Activated gamma-delta T cell (primary cell): ENCODE measurements around the gene SDF2.
"Not testable (repeated sequence)": the region's sequence is repeated elsewhere in the genome, so short reads cannot be mapped to it uniquely, and the experiment has no call there.

ENCODE experiments used
- DNase-seq: peaks from one replicate; lab custom pipeline; 2025; lab: John Stamatoyannopoulos, UW

Gene SDF2

DNA sequence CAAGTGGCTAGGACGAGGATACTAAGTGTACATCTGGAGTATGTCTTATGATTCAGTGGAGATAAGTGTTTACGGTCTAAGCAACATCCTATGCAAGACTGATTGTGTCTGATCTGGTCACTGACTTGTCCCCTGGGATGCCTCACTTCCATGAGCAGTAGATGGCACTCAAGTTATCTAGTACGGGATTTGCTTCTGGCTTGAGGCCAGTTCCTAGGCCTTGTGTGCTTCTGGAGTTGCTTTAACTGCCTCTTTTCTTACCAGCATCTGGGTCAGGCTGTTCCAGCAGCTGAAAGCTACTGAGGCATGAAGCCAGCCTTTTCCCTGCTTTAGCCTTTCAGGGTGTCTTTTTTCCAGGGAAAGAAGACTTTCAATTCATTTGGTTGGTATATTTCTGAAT, 23.3 kb upstream of the SDF2 start:
- no peak for DNase-seq

DNA sequence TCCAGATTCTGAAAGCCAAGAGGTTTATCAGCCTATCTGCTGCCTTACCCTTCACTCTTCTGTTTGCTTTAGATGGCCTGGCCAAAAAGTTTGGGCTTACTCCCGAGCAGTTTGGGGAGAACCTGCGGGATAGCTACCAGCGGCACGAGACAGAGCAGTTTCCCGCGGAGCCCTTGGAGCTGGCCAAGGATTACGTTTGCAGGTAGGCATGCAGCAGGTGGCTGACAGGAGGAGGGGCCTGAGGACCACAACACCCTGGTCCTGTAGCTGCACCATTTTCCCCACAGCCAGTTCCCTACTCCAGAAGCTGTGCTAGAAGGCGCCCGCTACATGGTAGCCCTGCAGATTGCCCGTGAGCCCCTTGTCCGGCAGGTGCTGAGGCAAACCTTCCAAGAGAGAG, 20.9 kb upstream of the SDF2 start:
- DNase-seq, result no peak

DNA sequence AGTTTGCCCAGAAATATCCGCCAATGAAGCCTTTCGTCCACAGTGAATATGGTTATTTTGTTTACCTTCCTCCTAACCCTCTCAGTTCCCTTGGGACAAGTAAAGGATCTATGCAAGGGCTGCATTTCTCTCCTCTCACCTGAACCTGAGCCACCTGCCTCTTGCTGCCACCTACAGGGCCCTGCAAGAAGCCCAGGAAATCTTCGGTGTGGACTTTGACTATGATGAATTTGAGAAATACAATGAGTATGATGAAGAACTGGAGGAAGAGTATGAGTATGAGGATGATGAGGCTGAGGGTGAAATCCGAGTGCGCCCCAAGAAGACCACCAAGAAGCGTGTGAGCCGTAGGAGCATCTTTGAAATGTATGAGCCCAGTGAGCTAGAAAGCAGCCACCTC, 14.3 kb upstream of the SDF2 start:
- no peak for DNase-seq

DNA sequence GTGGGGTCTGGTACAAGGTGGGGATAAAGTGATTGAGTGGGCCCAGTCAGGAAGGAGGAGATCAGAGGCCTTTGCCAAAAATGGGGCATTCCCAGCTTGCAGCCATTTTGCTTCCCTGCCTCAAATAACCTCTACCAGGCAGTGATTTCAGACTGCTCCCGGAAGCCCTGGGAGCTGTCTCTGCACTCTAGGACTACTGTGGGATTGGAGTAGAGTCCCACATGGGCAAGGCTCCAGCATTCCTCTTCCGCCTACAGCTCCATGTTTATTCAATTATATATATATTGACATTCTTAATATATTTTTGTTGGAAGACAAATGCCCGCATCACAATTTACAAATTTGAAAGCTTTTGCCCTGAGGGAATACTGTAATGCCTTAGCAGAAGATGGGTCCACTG, 13.8 kb upstream of the SDF2 start:
- no peak for DNase-seq

DNA sequence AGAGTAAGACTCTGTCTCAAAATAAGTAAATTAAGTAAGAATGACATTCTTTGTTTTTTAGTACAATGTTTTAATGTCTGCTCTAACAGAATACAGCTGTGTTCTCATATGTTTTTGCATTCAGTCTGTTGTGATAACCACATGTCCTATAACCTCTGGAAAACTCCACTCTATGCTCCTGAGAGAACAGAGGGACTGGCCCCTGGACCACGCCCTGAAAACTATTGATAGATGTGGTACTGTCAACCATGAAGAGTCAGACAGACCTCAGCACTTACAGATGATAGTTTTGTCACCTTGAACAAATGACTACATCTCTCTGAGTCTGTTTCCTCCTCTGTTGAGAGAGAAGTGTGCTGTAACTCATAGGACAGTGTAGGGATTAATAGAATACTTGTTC, 8.2 kb upstream of the SDF2 start:
- no peak for DNase-seq

DNA sequence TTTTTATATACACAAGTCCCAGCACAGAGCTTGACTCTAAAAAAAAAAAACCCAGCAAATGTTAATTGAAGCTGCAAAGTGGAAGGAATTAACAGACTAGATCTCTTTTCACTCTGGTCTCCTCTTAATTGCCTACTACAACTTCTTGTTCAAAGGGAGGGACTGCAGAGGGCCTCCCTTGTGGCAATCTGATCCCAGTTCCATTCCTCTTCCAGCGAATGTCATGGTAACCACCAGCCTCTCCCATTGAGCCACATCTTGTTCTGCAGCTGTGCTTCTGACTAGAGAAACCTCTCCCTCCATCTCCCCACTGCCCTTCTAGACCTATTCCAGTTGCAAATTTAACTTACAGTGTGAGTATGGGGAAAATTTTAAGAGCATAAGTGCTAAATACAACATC, 6.2 kb upstream of the SDF2 start:
- DNase-seq, result no peak

DNA sequence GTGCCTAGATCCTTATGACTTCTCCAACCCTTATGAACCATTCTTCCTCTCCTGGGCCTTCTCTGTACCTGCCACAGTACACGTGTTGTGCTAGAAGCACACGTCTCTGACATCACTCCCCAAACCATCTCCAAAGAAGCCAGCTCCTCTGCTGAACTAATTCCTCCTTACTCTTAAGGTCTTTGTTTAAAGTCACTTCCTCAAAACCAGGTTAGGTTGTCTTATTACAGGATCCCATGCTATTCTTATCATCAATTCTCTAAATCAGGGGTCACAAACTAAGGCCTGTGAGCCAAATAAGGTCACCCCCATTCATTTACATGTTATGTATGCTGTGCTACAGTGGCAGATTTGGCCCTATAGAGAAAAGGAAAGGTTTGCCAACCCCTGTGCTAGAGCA, 4.3 kb upstream of the SDF2 start:
- no peak for DNase-seq

DNA sequence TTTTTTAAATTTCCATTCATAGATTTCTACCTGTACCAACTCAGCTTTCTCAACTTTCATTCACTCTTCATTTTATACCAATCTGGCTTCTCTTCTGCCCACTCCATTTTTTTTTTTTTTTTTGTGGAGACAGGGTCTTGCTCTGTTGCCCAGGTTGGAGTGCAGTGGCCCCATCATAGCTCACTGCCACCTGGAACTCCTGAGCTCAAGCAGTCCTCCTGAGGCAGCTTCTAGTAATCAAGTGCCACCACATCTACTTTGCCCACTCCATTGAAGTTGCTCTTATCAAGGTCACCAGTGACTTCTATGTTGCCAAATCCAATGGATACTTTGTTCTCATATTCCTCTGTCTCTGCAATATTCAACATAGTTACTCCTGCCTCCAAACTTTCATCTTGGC, 2.0 kb upstream of the SDF2 start:
- no peak for DNase-seq

DNA sequence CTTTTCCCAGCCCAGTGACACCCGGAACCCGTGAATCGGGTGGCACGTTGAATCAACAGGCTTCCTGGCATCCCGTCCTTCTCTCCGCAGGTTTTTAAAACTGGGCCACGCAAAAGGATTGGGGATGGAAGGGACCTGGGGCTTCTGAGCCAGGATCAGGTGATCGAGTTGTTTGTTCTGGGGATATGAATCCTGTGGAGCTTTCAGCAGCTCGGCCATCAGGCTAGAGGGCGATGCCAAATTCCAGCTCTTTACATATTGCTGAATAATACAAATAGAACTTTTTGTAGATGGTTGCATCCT, 772 bp upstream of the SDF2 start:
- DNase-seq, result no peak

DNA sequence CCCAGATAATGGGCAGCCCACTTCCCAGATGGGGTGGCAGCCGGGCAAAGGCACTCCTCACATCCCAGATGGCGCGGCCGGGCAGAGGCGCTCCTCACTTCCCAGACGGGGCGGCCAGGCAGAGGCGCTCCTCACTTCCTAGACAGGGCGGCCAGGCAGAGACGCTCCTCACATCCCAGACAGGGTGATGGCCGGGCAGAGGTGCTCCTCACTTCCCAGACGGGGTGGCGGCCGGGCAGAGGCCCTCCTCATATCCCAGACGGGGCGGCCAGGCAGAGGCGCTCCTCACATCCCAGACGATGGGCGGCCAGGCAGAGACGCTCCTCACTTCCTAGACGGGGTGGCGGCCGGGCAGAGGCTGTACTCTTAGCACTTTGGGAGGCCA, 2.2 kb downstream of the SDF2 start:
- not testable (repeated sequence) for DNase-seq

DNA sequence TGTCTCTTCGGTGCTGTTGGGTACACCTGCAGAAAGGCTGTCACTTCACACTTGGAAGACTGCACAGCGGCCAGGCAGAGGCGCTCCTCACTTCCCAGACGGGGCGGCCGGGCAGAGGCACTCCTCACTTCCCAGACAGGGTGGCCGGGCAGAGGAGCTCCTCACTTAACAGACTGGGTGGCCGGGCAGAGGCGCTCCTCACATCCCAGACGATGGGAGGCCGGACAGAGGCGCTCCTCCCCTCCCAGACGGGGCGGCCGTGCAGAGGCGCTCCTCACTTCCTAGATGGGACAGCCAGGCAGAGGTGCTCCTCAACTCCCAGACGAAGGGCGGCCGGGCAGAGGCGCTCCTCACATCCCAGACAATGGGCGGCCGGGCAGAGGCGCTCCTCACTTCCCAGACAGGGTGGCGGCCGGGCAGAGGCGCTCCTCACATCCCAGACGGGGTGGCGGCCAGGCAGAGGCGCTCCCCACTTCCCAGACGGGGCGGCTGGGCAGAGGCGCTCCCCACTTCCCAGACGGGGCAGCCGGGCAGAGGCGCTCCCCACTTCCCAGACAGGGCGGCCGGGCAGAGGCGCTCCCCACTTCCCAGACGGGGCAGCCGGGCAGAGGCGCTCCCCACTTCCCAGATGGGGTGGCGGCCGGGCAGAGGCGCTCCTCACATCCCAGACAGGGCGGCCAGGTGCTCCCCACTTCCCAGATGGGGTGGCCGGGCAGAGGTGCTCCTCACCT, 2.8 kb downstream of the SDF2 start:
- not testable (repeated sequence) for DNase-seq

DNA sequence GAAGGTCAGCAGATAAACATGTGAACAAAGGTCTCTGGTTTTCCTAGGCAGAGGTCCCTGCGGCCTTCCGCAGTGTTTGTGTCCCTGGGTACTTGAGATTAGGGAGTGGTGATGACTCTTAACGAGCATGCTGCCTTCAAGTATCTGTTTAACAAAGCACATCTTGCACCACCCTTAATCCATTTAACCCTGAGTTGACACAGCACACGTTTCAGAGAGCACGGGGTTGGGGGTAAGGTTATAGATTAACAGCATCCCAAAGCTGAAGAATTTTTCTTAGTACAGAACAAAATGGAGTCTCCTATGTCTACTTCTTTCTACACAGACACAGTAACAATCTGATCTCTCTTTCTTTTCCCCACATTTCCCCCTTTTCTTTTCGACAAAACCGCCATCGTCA, 3.4 kb downstream of the SDF2 start:
- DNase-seq, result not testable (repeated sequence)

DNA sequence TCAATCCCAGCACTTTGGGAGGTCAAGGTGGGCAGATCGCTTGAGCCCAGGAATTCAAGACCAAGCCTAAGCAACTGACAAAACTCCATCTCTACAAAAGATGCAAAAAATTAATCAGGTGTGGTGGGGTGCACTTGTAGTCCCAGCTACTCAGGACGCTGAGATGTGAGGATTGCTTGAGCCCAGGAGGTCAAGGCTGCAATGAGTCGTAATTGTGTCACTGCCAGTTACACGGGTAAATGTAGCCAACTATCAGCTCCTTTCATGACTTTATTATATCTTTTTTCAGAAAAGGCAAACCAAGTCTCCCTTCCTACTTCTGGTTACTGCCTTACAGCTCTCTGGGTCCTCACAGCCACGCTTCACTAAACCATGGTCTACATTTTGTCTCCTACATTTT, 4.0 kb downstream of the SDF2 start:
- DNase-seq, result no peak

DNA sequence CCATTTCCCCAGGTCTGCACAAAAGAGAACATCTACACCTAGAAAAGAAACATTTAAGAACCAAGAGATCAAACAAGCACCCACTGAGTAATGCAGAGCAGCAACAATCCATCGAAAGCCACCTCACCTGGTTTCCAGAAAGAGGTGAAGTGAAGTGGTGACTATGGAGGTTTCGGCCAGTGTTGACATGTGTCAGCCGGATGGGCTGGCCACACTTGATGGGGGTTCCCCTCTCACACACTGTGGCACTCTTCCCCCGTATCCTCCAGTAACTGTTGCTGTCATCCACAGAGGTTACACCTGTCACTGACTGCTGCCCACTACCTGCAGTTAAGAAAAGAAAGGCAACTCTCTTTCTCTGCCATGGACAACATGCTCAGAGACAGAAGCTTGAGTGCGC, 6.5 kb downstream of the SDF2 start:
- no peak for DNase-seq

DNA sequence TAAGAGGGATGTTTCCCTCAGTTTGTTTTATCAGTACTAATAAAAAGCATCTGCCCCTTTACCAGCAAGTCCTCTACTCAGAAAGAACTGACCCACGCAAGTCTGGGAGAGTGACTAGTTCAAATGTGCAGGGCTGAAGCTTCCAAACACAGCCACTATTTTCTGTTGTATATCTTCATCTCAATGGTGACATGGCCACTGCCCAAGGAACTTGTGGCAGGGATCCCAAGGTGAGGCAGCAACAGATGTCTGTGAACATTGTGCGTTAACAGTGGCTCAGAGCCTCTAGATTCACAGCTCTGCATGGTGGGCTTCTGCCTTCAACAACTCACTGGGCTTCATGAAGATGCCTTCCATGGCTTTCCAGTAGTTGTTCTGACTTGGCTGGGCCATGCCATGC, 13.0 kb downstream of the SDF2 start:
- no peak for DNase-seq

DNA sequence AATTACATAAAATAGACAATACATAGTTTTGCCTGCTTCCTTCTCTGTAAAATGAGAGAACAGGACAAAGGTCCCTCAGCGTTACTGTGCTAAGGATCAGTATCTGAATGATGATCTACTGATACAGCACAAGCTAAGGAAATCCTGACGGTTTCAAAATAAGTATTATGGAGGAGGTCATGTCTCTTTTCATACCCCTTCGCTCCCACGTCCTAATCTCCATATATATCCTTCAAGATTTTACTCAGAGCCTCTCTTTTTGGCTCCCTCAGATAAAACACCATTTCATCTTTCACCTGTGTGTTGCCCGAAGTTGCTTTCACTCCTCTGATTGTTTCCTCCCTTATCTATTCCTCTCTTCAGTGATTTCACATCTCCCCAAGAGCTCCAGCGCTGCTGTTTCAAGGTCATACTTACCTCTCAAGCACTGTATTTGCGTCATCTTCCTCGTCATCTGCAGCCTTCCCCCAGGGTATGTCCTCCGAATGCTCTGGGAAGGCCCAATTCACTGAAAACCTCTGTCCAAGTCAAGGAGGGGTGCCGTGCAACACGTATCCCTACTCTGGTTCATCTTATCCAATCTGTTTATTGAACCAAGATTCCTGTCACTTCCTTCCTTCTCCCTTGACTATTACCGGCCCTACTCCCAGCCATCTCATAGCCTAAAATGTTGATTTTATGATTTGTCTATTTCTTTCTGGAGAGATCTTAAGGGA, 15.5 kb downstream of the SDF2 start:
- DNase-seq, result no peak

DNA sequence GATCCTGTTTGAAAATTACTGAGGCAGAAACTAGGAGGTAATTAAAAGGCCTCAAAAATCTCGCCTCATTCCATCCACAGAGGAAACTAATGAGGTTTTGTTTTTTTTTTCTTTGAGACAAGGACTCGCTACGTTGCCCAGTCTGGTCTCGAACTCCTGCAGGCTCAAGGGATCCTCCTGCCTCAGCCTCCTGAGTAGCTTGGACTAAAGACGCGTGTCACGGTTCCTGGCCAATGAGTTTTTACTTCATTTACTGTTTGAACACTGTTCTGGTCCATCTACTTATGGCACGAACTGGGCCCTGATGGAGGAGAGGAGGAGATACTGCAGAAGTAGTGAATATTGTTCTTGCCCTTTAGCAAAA, 16.1 kb downstream of the SDF2 start:
- no peak for DNase-seq

DNA sequence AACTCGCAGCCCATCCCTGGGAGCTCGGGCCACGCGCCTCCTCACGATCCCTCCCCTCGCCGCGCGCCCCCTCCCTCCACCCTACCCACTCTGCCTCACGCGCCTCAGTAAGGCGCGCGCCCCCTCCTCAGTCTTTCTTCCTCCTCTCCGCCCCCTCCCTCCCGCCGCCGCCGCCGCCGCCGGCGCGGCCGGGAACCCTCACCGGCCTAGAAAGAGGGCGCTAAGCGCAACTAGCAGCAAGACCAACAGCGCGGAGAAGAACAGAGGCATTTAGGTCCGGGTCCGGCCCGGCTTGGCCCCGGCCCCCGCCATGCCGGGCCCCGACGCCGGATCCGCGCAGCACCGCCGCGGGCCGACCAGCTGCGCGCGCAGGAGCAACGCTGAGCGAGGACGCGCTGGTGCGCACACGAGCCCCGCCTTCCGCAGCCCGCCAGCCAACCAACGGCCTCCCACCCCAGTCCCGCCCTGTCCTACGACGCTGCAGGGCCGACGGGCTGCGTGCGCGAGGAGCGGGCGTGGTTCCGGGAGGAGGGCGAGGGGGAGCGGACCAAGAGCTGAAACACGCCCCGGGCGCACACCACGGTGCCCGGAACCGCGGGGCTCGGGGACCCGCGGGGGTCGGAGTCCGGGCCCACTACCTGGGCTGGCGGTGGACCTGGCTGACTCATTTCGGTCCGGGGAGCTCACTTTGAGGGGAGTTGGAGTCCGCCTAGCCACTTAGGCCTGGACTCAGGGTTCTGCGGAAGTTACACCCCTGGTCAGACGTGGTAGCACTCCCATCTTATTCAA, 16.7 kb downstream of the SDF2 start, which contains the start of gene BLTP2:
TSS of gene BLTP2 (minus strand) at position 372 of the 789 bp plus-strand sequence. CDS start at position 270, 102 bp downstream.
- DNase-seq, result peak; percentile 94

DNA sequence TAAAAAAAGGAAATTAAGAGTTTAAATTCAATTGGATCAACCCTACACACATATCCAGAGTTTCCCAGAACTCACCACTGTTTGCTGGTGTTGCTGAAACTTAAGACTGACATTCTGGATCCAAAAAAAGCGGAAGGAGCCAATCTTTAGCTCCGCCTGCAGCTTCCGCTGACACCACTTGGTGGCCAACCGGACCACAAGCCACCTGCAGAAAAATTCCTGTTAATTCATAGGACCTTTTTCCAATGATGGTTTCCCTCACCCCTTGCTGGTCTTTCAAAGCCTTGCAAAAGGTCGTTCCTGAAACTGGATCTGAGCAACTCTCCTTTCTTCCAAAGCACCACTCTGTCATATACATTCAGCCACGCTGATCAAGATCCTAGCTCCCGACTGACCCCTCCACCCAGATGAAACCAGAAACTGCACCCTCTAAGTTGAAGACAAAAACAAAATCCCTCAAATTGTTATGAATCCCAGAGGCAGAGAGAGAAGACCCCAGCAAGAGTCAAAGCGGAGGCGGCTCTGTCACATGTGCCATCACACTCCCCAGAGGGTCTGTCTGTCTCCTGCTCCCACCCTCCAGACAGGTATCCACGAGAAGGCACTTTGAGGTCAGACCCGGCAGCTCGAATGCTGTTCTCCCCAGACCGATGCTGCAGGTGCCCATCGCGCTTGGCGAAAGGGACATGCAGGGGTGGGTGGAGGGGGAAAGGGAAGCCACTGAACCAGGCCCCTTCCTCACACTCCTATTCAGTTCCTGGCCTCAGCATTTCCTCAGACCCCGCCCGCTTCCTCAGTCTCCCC, 17.5 kb downstream of the SDF2 start:
- no peak for DNase-seq

DNA sequence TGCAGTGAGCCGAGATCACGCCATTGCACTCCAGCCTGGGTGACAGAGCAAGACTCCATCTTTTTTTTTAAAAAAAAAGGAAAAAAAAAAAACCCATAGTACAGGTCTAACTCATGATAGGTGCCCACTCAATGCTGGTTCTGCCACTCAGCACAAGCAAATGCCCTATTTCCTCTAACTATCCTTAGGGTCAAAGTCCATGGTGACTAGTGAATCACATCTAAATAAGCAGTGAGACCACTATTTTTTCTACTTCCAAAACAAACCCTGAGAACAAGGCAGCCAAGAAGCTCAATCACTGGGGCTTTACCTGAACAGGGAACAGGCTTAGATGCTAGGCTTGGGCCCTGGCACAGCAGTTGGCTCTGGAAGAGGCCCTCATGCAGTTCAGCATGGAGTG, 20.1 kb downstream of the SDF2 start:
- no peak for DNase-seq

DNA sequence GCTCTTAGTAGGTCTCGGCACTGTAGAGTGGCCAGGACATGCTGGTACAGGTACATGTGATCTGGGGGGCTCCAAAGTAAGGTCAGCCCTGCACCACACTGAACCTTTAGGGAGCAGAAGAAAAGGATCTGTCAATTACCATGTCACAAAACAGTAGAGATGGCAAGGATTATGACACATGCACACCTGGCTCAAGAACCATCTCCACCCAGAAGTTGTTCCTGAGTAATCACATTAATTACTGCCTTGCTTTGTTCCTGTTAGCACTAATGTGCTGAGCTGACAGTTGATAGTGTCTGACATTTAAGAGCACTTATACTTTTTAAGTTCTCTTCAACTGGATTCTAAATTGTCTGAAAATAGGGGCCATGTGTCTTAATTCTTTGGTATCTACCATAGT, 26.2 kb downstream of the SDF2 start:
- no peak for DNase-seq

DNA sequence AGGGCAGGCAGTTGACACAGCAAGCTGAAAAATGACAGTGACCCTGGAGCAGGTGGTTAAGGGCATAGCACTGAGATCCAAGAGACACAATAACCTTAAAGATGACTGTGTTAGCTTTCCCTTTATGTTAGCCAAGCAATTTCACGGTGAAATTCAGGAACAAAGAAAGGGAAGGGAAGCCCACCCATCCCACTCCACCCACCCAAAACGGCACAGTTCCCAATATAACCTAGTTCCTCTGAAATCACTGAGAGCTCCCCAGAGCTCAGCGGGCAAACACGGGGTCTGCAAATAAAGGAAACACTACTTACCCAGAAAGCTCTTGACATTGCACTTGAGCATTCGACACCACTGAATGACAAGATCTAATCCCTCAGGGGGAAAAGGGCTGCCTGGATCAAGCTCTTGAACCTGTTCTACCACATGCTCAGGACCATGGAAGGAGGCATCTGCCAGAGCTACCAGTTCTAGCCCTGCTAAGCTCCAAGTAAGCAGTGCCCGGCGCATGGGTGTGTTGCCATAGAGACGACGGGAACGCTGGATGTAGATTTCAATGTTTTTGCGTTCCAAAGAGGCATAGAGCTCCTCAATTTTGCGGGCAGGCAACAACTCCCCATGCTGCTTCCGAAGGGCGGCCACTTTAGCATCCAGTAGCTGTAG, 27.4 kb downstream of the SDF2 start:
- no peak for DNase-seq
